Measurements from ENCODE around the gene CA4.
"Not testable (repeated sequence)": the region's sequence is repeated elsewhere in the genome, so short reads cannot be mapped to it uniquely, and the experiment has no call there.

Gene CA4

DNA sequence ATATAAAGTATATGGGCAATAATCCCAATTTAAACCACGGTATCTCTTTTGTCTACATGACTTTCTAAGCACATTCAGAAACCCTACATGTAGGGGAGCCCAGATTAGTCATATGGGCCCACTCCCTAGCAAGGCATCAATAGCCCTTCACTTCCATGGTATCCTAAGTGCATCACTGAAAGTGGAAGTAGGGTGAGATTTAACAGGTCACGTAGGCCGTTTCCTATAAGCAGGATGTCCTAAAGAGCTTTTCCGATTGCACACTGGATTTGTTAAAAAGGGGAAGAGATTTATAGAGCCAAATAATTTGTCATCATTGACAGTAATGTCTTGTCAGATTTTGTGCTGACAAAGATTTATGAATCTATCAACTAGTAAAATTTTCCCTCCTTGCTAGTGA lies 39.0 kb downstream of the CA4 start:
- no peak for DNase-seq (ENCODE audit: low spot score)
- TF ChIP-seq, protein P1, sequence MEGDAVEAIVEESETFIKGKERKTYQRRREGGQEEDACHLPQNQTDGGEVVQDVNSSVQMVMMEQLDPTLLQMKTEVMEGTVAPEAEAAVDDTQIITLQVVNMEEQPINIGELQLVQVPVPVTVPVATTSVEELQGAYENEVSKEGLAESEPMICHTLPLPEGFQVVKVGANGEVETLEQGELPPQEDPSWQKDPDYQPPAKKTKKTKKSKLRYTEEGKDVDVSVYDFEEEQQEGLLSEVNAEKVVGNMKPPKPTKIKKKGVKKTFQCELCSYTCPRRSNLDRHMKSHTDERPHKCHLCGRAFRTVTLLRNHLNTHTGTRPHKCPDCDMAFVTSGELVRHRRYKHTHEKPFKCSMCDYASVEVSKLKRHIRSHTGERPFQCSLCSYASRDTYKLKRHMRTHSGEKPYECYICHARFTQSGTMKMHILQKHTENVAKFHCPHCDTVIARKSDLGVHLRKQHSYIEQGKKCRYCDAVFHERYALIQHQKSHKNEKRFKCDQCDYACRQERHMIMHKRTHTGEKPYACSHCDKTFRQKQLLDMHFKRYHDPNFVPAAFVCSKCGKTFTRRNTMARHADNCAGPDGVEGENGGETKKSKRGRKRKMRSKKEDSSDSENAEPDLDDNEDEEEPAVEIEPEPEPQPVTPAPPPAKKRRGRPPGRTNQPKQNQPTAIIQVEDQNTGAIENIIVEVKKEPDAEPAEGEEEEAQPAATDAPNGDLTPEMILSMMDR (IDR thresholded peaks at IDR 0.05; ENCODE audit: borderline replicate concordance, control extremely low read depth, extremely low read depth, insufficient read depth, missing control alignments): no peak
- in situ Hi-C loops (cut with MboI; ENCODE audit: low sequenced_read_pairs, unreplicated experiment): no loop called here

DNA sequence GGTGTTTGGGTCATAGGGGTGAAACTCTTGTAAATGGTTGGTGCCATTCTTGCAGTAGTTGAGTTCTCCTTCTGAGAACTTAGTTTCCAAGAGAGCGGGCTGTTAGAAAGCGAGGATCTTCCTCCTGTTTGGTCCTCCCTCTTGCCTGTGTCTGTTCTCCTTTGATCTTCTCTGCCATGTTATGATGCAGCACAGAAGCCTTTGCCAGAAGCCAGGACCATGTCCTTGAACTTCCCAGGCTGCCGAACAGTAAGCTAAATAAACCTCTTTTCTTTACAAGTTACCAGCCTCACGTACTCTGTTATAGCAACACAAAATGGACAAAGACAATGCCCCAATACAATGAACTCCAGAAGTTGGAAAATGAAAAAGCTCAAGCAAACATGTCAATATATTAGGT lies 40.3 kb downstream of the CA4 start:
- in situ Hi-C loops (cut with MboI; ENCODE audit: low sequenced_read_pairs, unreplicated experiment); DNase-seq (ENCODE audit: low spot score): not testable (repeated sequence)

DNA sequence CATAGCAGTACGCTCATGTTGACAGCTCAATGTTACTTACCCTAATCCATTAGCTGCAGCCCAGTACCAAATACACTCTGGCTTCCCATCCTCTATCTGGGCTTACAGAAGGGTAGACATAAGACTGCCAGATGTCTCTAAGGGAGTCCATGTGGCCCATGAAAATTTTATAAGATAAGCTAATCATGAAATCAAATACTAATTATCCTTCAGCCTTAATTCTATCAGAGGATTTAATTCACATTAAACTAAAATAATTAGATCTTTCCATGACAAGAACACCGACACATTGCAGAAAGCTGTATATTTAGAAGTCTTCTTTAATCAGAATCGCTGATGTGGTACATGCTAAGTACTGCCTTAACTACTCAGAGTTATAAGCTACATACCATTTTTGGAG lies 43.3 kb downstream of the CA4 start:
- DNase-seq (ENCODE audit: low spot score); in situ Hi-C loops (cut with MboI; ENCODE audit: low sequenced_read_pairs, unreplicated experiment): not testable (repeated sequence)

DNA sequence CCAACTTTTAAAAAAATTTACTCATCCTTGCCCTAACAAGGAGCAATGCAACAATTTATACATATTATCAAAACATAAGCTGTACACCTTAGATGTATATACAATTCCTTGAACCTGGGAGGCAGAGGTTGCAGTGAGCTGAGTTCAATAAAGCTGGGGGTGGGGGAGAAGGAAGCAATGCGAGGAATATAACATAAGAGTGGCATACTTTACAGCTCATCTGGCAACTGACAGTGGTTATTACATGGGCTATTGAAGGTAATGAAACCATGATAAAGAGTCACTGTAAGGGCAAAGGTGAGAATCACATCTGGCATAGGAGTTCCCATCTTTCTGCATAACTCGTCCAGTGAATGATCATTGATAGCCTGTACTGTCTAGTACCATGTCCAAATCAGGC lies 43.7 kb downstream of the CA4 start:
- in situ Hi-C loops (cut with MboI; ENCODE audit: low sequenced_read_pairs, unreplicated experiment): no loop called here

DNA sequence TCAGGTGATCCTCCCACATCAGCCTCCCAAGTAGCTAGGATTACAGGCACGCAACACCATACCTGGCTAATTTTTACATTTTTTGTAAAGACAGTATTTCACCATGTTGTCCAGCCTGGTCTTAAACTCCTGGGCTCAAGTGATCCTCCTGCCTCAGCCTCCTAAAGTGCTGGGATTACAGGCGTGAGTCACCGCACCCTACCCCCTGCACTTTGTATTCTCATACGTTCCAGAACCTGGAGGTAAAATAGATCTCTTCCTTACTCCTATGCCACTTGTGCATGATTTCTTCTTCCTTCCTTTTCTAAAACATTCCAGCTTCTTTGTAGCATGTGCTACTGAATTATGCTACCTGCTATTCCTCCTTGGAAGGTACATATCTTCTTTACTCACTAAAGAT lies 44.4 kb downstream of the CA4 start:
- in situ Hi-C loops (cut with MboI; ENCODE audit: low sequenced_read_pairs, unreplicated experiment); DNase-seq (ENCODE audit: low spot score): not testable (repeated sequence)

More for the DNA sequence above, 43.7 kb downstream of the CA4 start:
- no peak for DNase-seq (ENCODE audit: low spot score)
- TF ChIP-seq, protein P1 (IDR thresholded peaks at IDR 0.05; ENCODE audit: borderline replicate concordance, control extremely low read depth, extremely low read depth, insufficient read depth, missing control alignments): no peak

DNA sequence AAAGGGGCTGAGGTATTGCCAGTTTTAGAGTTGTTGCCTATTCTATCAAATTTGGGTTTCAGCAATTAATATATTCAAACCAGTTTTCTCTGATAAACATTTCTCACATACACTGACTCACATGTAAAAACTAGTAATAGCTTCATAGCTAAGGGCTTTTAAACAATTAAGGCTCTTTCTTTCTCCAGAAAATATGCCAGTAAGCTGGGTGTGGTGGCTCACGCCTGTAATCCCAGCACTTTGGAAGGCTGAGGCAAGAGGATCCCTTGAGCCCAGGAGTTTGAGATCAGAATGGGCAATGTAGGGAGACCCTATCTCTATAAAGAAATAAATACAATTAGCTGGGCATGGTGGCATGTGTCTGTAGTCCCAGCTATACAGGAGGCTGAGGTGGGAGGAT lies 48.9 kb downstream of the CA4 start:
- in situ Hi-C loops (cut with MboI; ENCODE audit: low sequenced_read_pairs, unreplicated experiment); DNase-seq (ENCODE audit: low spot score): not testable (repeated sequence)

DNA sequence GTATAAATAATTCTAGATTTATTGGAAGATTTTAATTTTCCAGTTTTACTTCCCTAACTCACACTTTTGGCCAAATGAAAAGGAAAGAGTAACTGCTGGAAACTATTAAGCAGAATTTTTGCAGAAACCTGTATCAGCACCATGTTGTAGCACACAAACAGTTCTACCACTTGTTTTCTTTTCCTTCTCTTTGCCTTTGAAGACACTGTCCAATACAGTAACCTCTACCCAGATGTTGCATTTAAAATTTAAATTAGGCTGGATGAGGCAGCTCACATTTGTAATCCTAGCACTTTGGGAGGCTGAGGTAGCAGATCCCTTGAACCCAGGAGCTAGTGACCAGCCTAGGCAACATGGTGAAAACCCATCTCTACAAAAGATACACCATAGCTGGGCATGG lies 56.0 kb downstream of the CA4 start:
- DNase-seq (ENCODE audit: low spot score); in situ Hi-C loops (cut with MboI; ENCODE audit: low sequenced_read_pairs, unreplicated experiment): not testable (repeated sequence)

DNA sequence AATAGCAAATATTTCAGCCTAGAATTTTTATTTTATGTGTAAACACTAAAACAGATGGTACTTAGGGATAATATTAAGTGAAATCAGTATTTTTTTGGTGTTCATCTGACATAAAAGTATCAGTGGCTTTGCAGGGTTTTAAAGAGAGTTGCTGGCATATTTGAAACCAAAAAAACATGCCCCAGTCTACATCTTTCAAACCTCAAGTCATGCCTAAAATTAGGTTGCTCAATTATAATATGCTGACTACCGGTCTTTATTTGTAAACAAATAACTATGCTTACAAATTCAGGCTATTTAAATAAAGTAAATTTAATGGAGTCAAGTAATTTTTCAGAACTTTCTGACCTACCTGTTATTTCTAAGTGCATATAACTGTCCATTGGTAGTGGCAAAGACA lies 58.5 kb downstream of the CA4 start:
- in situ Hi-C loops (cut with MboI; ENCODE audit: low sequenced_read_pairs, unreplicated experiment); DNase-seq (ENCODE audit: low spot score): not testable (repeated sequence)

All from GM13976 (cell line).